PFSK-1 (cell line): ENCODE data around the gene COL5A3.

Source experiments
- POLR2AphosphoS5 ChIP-seq: IDR thresholded peaks from 2 replicates; pipeline ENCODE4 v1.6.1; 2012; ENCODE audit warnings: low read depth, mild to moderate bottlenecking, control low read depth, low read length, moderate library complexity
- SIN3A ChIP-seq: IDR thresholded peaks from 2 replicates; pipeline ENCODE4 v1.6.1; 2012; ENCODE audit warnings: mild to moderate bottlenecking, low read length, moderate library complexity, borderline replicate concordance; ENCODE audit not compliant: insufficient read depth
- TAF1 ChIP-seq: IDR thresholded peaks from 2 replicates; pipeline ENCODE4 v1.6.1; 2012; ENCODE audit warnings: low read length, control low read depth, borderline replicate concordance; ENCODE audit not compliant: insufficient read depth

GRCh38 chr19:10020851-10021250 lies 10.5 kb upstream of the COL5A3 start:
- no peak for TF ChIP-seq TAF1
- TF ChIP-seq SIN3A, result no peak
- no peak for TF ChIP-seq POLR2AphosphoS5
